Measurements from ENCODE around the gene SDF4.

The SDF4 gene

GRCh38 chr1:1231400-1232207 is at the start of gene SDF4:
TSS of gene SDF4 (minus strand) at chr1:1232001. CDS start at chr1:1228772, 3,229 bp downstream.
- DNase-seq = peak; percentile 98

- no peak for DNase-seq
Observed at GRCh38 chr1:1280782-1281481, 49.1 kb upstream of the SDF4 start.

- no peak for DNase-seq
Observed at GRCh38 chr1:1279028-1279427, 47.2 kb upstream of the SDF4 start.

- DNase-seq = no peak
Observed at GRCh38 chr1:1278620-1279019, 46.8 kb upstream of the SDF4 start.

GRCh38 chr1:1275836-1276235 is 44.0 kb upstream of the SDF4 start:
- no peak for DNase-seq

GRCh38 chr1:1274931-1275431 is 43.2 kb upstream of the SDF4 start:
- no peak for DNase-seq

GRCh38 chr1:1274299-1274930 is 42.6 kb upstream of the SDF4 start:
- DNase-seq = no peak

- peak; percentile 83 for DNase-seq
Observed at GRCh38 chr1:1273512-1274298, 41.9 kb upstream of the SDF4 start, which contains the start of gene UBE2J2. TSS of gene UBE2J2 (minus strand) at chr1:1273854. CDS start at chr1:1267992, 5,862 bp downstream.

- no peak for DNase-seq
Observed at GRCh38 chr1:1273209-1273511, 41.4 kb upstream of the SDF4 start.

GRCh38 chr1:1272341-1273208 is 40.8 kb upstream of the SDF4 start:
- no peak for DNase-seq

- no peak for DNase-seq
Observed at GRCh38 chr1:1270813-1271212, 39.0 kb upstream of the SDF4 start.

- DNase-seq = no peak
Observed at GRCh38 chr1:1268284-1268682, 36.5 kb upstream of the SDF4 start.

GRCh38 chr1:1267488-1268283 is 35.9 kb upstream of the SDF4 start:
- no peak for DNase-seq

GRCh38 chr1:1264868-1265272 is 33.1 kb upstream of the SDF4 start:
- DNase-seq = no peak

GRCh38 chr1:1264026-1264425 is 32.2 kb upstream of the SDF4 start:
- no peak for DNase-seq

- DNase-seq = no peak
Observed at GRCh38 chr1:1262758-1263157, 31.0 kb upstream of the SDF4 start.

GRCh38 chr1:1262071-1262470 is 30.3 kb upstream of the SDF4 start:
- no peak for DNase-seq

- no peak for DNase-seq
Observed at GRCh38 chr1:1260843-1261560, 29.2 kb upstream of the SDF4 start.

GRCh38 chr1:1259951-1260600 is 28.3 kb upstream of the SDF4 start:
- DNase-seq = peak; percentile 89

- no peak for DNase-seq
Observed at GRCh38 chr1:1259540-1259939, 27.7 kb upstream of the SDF4 start.
